NB4 (cell line): Measurements from ENCODE around the gene RPS19BP1.

Source experiments
- DNase-seq: peaks from one replicate; pipeline ENCODE4 v3.0.0; 2010; ENCODE audit warnings: low read depth
- H3K4me3 ChIP-seq: one replicate; pipeline ENCODE4 v1.5.1; 2011; ENCODE audit warnings: mild to moderate bottlenecking, low read depth, low read length, moderate library complexity
- MYC ChIP-seq: IDR thresholded peaks from 2 replicates; pipeline ENCODE4 v1.6.1; 2011; ENCODE audit warnings: low read depth, low read length
- POLR2A ChIP-seq: IDR thresholded peaks from 2 replicates; pipeline ENCODE4 v1.6.1; 2011; ENCODE audit warnings: mild to moderate bottlenecking; ENCODE audit not compliant: insufficient read length; ENCODE audit errors: extremely low read depth
- TF ChIP-seq, protein P1 (sequence below): IDR thresholded peaks from one replicate; pipeline ENCODE4 v1.5.1; 2012; ENCODE audit warnings: low read depth, low read length
- TF ChIP-seq, protein P2 (sequence below): IDR thresholded peaks from 2 replicates; pipeline ENCODE4 v1.6.1; 2011; ENCODE audit warnings: low read depth, low read length

RPS19BP1 gene

DNA sequence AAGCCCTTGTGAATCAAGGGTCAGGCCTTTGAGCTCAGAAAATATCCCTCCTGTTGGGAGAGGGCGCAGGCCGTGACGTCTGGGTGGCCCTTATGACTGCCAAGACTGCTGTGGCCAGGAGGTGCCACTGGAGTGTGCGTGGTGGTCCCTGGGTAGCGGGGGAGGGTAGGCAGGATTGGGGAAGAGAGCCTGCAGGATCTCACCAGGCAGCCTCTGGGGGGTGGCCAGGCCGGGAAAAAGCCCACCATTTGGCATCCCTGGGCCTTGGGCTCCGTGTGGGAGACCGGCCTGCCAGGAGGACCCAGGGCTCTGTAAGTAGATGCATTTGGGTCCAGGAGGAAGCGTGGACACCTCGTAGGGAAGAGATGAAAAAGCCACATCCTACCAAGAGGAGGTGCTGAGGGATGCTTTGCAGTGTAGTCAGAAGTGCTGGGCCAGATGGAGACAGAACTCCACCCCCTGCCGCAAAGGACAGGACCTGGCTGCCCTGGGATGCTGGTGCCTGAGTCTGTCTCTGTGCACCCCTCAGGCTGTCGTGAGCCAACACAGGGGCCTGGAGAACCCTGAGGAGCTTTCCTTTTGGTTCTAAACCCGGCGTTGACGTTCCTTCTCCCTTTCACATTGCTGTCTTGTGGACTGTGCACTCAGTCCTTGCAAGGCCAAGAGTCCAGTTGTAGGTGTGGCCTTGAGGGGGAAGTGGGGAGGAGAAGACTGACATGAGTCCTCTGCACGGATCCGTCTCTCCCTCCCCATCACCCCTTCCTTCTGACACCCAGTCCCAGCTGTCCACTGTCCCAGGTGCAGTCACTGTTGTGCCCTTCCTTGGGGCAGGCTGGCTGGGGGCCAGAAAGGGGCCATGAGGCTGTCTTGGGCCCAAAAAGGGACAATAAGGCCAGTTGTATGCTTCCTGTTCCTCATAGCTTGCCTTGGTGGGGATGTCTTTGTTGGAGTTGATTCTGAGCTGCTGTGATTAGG, 43.2 kb downstream of the RPS19BP1 start:
- TF ChIP-seq, protein P1, sequence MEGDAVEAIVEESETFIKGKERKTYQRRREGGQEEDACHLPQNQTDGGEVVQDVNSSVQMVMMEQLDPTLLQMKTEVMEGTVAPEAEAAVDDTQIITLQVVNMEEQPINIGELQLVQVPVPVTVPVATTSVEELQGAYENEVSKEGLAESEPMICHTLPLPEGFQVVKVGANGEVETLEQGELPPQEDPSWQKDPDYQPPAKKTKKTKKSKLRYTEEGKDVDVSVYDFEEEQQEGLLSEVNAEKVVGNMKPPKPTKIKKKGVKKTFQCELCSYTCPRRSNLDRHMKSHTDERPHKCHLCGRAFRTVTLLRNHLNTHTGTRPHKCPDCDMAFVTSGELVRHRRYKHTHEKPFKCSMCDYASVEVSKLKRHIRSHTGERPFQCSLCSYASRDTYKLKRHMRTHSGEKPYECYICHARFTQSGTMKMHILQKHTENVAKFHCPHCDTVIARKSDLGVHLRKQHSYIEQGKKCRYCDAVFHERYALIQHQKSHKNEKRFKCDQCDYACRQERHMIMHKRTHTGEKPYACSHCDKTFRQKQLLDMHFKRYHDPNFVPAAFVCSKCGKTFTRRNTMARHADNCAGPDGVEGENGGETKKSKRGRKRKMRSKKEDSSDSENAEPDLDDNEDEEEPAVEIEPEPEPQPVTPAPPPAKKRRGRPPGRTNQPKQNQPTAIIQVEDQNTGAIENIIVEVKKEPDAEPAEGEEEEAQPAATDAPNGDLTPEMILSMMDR: no peak
- TF ChIP-seq, protein P2, sequence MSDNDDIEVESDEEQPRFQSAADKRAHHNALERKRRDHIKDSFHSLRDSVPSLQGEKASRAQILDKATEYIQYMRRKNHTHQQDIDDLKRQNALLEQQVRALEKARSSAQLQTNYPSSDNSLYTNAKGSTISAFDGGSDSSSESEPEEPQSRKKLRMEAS: no peak
- no peak for TF ChIP-seq MYC
- TF ChIP-seq POLR2A: no peak
- DNase-seq: no peak
- H3K4me3 ChIP-seq: no peak overlapping the region

DNA sequence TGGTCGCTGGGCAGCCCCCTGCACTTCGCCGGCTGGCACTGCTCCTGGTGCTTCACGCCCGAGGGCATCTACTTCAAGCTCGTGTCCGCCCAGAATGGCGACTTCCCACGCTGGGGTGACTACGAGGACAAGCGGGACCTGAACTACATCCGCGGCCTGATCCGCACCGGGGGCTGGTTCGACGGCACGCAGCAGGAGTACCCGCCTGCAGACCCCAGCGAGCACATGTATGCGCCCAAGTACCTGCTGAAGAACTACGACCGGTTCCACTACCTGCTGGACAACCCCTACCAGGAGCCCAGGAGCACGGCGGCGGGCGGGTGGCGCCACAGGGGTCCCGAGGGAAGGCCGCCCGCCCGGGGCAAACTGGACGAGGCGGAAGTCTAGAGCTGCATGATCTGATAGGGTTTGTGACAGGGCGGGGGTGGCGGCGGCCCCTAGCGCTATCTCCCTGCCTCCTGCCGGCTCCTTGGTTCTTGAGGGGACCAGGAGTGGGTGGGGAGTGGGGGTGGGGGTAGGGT, 43.9 kb downstream of the RPS19BP1 start:
- no peak for DNase-seq
- TF ChIP-seq MYC (no peak), POLR2A (no peak)
- TF ChIP-seq, protein P1: no peak
- TF ChIP-seq, protein P2: no peak
- no peak overlapping the region for H3K4me3 ChIP-seq

DNA sequence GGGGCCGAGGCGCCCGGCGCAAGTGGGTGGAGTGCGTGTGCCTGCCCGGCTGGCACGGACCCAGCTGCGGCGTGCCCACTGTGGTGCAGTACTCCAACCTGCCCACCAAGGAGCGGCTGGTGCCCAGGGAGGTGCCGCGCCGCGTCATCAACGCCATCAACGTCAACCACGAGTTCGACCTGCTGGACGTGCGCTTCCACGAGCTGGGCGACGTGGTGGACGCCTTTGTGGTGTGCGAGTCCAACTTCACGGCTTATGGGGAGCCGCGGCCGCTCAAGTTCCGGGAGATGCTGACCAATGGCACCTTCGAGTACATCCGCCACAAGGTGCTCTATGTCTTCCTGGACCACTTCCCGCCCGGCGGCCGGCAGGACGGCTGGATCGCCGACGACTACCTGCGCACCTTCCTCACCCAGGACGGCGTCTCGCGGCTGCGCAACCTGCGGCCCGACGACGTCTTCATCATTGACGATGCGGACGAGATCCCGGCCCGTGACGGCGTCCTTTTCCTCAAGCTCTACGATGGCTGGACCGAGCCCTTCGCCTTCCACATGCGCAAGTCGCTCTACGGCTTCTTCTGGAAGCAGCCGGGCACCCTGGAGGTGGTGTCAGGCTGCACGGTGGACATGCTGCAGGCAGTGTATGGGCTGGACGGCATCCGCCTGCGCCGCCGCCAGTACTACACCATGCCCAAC, 44.6 kb downstream of the RPS19BP1 start:
- no peak overlapping the region for H3K4me3 ChIP-seq
- no peak for TF ChIP-seq POLR2A
- TF ChIP-seq, protein P2: no peak
- TF ChIP-seq, protein P1: no peak
- no peak for TF ChIP-seq MYC
- no peak for DNase-seq

DNA sequence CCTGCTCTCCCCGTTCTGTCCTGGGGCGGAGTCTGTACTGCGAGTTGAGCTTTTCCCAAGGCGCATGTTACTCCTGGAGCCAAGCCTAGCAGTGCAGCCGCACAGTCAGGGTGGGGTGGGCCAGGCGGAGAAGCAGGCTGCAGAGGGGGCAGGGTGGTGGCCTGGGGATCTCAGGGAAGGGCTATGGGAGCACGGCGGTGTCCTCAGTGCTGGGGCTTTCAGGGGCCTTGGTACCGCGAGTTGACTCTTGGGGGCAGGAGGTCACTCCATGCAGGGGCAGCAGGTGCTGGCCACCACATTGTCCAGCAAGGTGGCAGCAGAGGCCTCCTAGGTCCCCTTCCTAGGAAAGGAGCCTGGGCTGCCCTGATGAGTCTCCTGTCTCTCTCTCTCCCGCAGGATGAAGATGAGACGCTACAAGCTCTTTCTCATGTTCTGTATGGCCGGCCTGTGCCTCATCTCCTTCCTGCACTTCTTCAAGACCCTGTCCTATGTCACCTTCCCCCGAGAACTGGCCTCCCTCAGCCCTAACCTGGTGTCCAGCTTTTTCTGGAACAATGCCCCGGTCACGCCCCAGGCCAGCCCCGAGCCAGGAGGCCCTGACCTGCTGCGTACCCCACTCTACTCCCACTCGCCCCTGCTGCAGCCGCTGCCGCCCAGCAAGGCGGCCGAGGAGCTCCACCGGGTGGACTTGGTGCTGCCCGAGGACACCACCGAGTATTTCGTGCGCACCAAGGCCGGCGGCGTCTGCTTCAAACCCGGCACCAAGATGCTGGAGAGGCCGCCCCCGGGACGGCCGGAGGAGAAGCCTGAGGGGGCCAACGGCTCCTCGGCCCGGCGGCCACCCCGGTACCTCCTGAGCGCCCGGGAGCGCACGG, 45.4 kb downstream of the RPS19BP1 start:
- no peak overlapping the region for H3K4me3 ChIP-seq
- no peak for DNase-seq
- TF ChIP-seq, protein P2: no peak
- TF ChIP-seq, protein P1: no peak
- TF ChIP-seq MYC: no peak
- no peak for TF ChIP-seq POLR2A

DNA sequence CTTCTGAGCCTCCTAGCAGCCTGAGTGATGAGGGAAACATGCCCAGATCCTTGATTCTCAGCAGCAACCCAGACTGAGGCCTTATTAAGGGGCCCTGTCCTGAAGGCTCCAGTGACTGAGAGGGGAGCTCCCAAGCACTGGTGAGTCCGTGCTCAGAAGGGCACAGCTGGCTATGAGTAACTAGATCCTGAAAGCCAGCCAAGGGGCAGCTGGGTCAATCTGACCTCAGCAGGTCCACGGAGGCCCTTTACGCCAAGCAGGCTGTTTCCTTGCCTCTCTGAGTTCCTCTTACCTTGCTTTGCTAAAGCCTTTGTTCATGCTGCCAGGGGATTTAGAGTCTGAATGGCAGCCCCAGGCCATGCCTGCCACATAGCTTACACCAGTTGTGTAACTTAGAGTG, 49.8 kb downstream of the RPS19BP1 start:
- TF ChIP-seq MYC: no peak
- TF ChIP-seq, protein P1: no peak
- DNase-seq: no peak
- no peak overlapping the region for H3K4me3 ChIP-seq
